Measurements from ENCODE around the gene FHDC1.

GRCh38 chr4:152998861-152999260 lies 62.7 kb downstream of the FHDC1 start:
- TF ChIP-seq POLR2AphosphoS5 (IDR thresholded peaks at IDR 0.05) (no peak), CTCF (IDR thresholded peaks at IDR 0.05) (no peak)
